H1 (cell line): Measurements from ENCODE around the gene NUB1. TPM values are rescaled to one million over a fixed set of nuclear protein-coding genes. Genes with fewer than 3 reads are reported as not detected.

Source experiments
- CTCF ChIA-PET: fragments of 300-600 bp; sonication (Branson Sonifier 250); formaldehyde crosslinking; loops from one replicate; lab custom pipeline; 2021; ENCODE audit not compliant: partially characterized antibody; lab: Charles Lee
- POLR2A ChIA-PET: fragments of 300-600 bp; sonication (Branson Sonifier 250); formaldehyde crosslinking; loops from one replicate; lab custom pipeline; 2021; ENCODE audit warnings: inconsistent platforms; ENCODE audit not compliant: partially characterized antibody; lab: Charles Lee
- DNase-seq, 2 experiments: peaks; one replicate each; pipeline versions ENCODE4 v3.0.0 to v3.0.0-alpha.2; 2010 to 2022; ENCODE audit warnings: low spot score in 2 of 2, low read depth in 1 of 2, mixed read lengths in 1 of 2
- FAIRE-seq: peaks from 2 replicates; lab custom pipeline; 2011; peaks lifted over from hg19 to GRCh38; lab: Jason Lieb, UNC
- H2AFZ ChIP-seq: 2 replicates; pipeline ENCODE4 v1.8.1; 2012; ENCODE audit warnings: low read length, inconsistent platforms
- H2AK5ac ChIP-seq: 2 replicates; pipeline ENCODE4 v1.6.1; 2013; ENCODE audit warnings: low read depth, low read length
- H2BK120ac ChIP-seq: replicated peaks from 2 replicates; pipeline ENCODE3; 2013; ENCODE audit warnings: low read depth, low read length, inconsistent platforms
- H2BK12ac ChIP-seq: 2 replicates; pipeline ENCODE4 v1.6.1; 2013; ENCODE audit warnings: low read depth, low read length
- H2BK15ac ChIP-seq: 2 replicates; pipeline ENCODE4 v1.6.1; 2013; ENCODE audit warnings: low read length
- H2BK20ac ChIP-seq: 2 replicates; pipeline ENCODE4 v1.6.1; 2013; ENCODE audit warnings: low read length
- H2BK5ac ChIP-seq: 2 replicates; pipeline ENCODE4 v1.6.1; 2013; ENCODE audit warnings: low read depth, low read length
- H3K14ac ChIP-seq: 2 replicates; pipeline ENCODE4 v1.6.1; 2013; ENCODE audit warnings: inconsistent platforms; ENCODE audit not compliant: insufficient read length
- H3K18ac ChIP-seq: 2 replicates; pipeline ENCODE4 v1.6.1; 2013; ENCODE audit warnings: low read length; ENCODE audit errors: extremely low read depth
- H3K23ac ChIP-seq: 2 replicates; pipeline ENCODE4 v1.6.1; 2013; ENCODE audit warnings: inconsistent platforms; ENCODE audit not compliant: insufficient read length
- H3K23me2 ChIP-seq: 2 replicates; pipeline ENCODE4 v1.6.1; 2013; ENCODE audit warnings: low read depth, low read length
- H3K27ac ChIP-seq: 2 replicates; pipeline ENCODE4 v1.6.1; 2011; ENCODE audit warnings: low read depth, low read length, inconsistent platforms
- H3K27me3 ChIP-seq, 4 experiments: replicated peaks in 1 of 4; 1 replicate in 1 of 4; 2 replicates in 3 of 4; pipeline versions ENCODE4 v1.6.1 to v1.8.1; 2011 to 2013; ENCODE audit warnings: low read length in 3 of 4, mild to moderate bottlenecking in 3 of 4, inconsistent platforms in 2 of 4, mixed read lengths in 2 of 4, moderate library complexity in 1 of 4; ENCODE audit not compliant: control insufficient read depth in 3 of 4, insufficient read depth in 3 of 4; ENCODE audit errors: extremely low read depth in 1 of 4
- H3K36me3 ChIP-seq, 4 experiments: 2 replicates each; pipeline versions ENCODE4 v1.6.1 to v1.8.1; 2011 to 2013; ENCODE audit warnings: mild to moderate bottlenecking in 4 of 4, low read length in 3 of 4, moderate library complexity in 2 of 4, control low read depth in 1 of 4, inconsistent platforms in 1 of 4; ENCODE audit not compliant: insufficient read depth in 4 of 4, control insufficient read depth in 2 of 4
- H3K4ac ChIP-seq: replicated peaks from 2 replicates; pipeline ENCODE3; 2013; ENCODE audit warnings: low read length, low read depth, mixed read lengths, inconsistent platforms; ENCODE audit not compliant: insufficient read length
- H3K4me1 ChIP-seq, 4 experiments: replicated peaks in 1 of 4; 1 replicate in 1 of 4; 2 replicates in 3 of 4; pipeline versions ENCODE4 v1.6.1 to v1.8.1; 2011 to 2013; ENCODE audit warnings: low read length in 3 of 4, inconsistent platforms in 2 of 4, mixed read lengths in 1 of 4; ENCODE audit not compliant: insufficient read depth in 4 of 4, control insufficient read depth in 3 of 4
- H3K4me2 ChIP-seq, 2 experiments: 2 replicates each; pipeline versions ENCODE4 v1.6.1 to v1.8.1; 2011 to 2013; ENCODE audit warnings: low read depth in 2 of 2, low read length in 2 of 2, control low read depth in 1 of 2, inconsistent platforms in 1 of 2, mild to moderate bottlenecking in 1 of 2; ENCODE audit not compliant: insufficient read depth in 1 of 2
- H3K4me3 ChIP-seq, 4 experiments: fragments of 200-600, 300-600 bp in 1 of 4; sonication (generic), shearing (Covaris generic), sonication (Bioruptor Twin) in 1 of 4; 2 replicates each; pipeline versions ENCODE4 v1.5.1 to v1.8.1; 2011 to 2016; ENCODE audit warnings: low read length in 4 of 4, low read depth in 3 of 4, control low read depth in 2 of 4, inconsistent platforms in 2 of 4, mild to moderate bottlenecking in 2 of 4, mixed read lengths in 1 of 4, moderate library complexity in 1 of 4; ENCODE audit not compliant: insufficient read depth in 2 of 4; ENCODE audit errors: extremely low read depth in 1 of 4
- H3K56ac ChIP-seq: replicated peaks from 2 replicates; pipeline ENCODE3; 2013; ENCODE audit warnings: low read depth, mild to moderate bottlenecking, mixed read lengths, low read length, inconsistent platforms; ENCODE audit not compliant: insufficient read length
- H3K79me1 ChIP-seq: 2 replicates; pipeline ENCODE4 v1.6.1; 2013; ENCODE audit warnings: low read depth, low read length, control low read depth
- H3K79me2 ChIP-seq, 2 experiments: 2 replicates each; pipeline versions ENCODE4 v1.6.1 to v1.8.1; 2012 to 2013; ENCODE audit warnings: low read length in 2 of 2, mild to moderate bottlenecking in 2 of 2, inconsistent platforms in 1 of 2; ENCODE audit not compliant: insufficient read depth in 2 of 2, control insufficient read depth in 1 of 2
- H3K9ac ChIP-seq, 4 experiments: replicated peaks in 1 of 4; 1 replicate in 1 of 4; 2 replicates in 3 of 4; pipeline versions ENCODE4 v1.6.1 to v1.8.1; 2011 to 2013; ENCODE audit warnings: low read depth in 3 of 4, low read length in 3 of 4, control low read depth in 2 of 4, mild to moderate bottlenecking in 2 of 4, moderate library complexity in 2 of 4, inconsistent platforms in 1 of 4; ENCODE audit errors: extremely low read depth in 1 of 4
- H3K9me3 ChIP-seq, 2 experiments: 2 replicates each; pipeline versions ENCODE4 v1.6.1 to v1.8.1; 2012 to 2013; ENCODE audit warnings: mild to moderate bottlenecking in 2 of 2, moderate library complexity in 2 of 2, control low read depth in 1 of 2, inconsistent platforms in 1 of 2, low read depth in 1 of 2, low read length in 1 of 2, mixed read lengths in 1 of 2; ENCODE audit not compliant: insufficient read depth in 2 of 2
- H4K20me1 ChIP-seq, 2 experiments: replicated peaks in 1 of 2; 2 replicates each; pipeline versions ENCODE3 to v1.8.1; 2011 to 2013; ENCODE audit warnings: inconsistent platforms in 2 of 2, low read length in 2 of 2, mild to moderate bottlenecking in 1 of 2; ENCODE audit not compliant: insufficient read depth in 2 of 2, control insufficient read depth in 1 of 2
- H4K5ac ChIP-seq: 2 replicates; pipeline ENCODE4 v1.6.1; 2013; ENCODE audit warnings: low read length, low read depth, mixed read lengths, inconsistent platforms; ENCODE audit not compliant: insufficient read length
- H4K8ac ChIP-seq: 2 replicates; pipeline ENCODE4 v1.8.0; 2013; ENCODE audit warnings: mild to moderate bottlenecking, moderate library complexity, low read length, inconsistent platforms; ENCODE audit not compliant: insufficient read depth; ENCODE audit errors: extremely low read depth
- H4K91ac ChIP-seq: replicated peaks from 2 replicates; pipeline ENCODE3; 2013; ENCODE audit warnings: low read length, mixed read lengths, inconsistent platforms; ENCODE audit not compliant: insufficient read length
- RNF2 ChIP-seq: fragments of 200-900, 300-1000 bp; sonication (generic); IDR thresholded peaks from 2 replicates; pipeline ENCODE4 v1.7.1; 2016; ENCODE audit warnings: borderline replicate concordance, low read depth, mild to moderate bottlenecking, antibody characterized with exemption, low read length; ENCODE audit not compliant: poor library complexity, severe bottlenecking; ENCODE audit errors: missing control alignments
- SIN3A ChIP-seq, 2 experiments: IDR thresholded peaks in 1 of 2; conservative IDR thresholded peaks in 1 of 2; 2 replicates each; pipeline ENCODE4 v1.6.1; 2011 to 2012; ENCODE audit warnings: low read length in 2 of 2, improper control_type of control experiment in 1 of 2, low read depth in 1 of 2, mild to moderate bottlenecking in 1 of 2
- TBP ChIP-seq: IDR thresholded peaks from 2 replicates; pipeline ENCODE4 v1.6.1; 2011; ENCODE audit warnings: low read depth, low read length, improper control_type of control experiment
- WGBS, 2 experiments: shearing (Covaris generic) in 1 of 2; methylation state at CpG; one replicate each; pipeline versions ENCODE4 v1.1.6 to v1.1.7; 2013 to 2015; ENCODE audit warnings: low lambda C conversion rate in 2 of 2, mixed read lengths in 2 of 2, inconsistent platforms in 1 of 2, low coverage in 1 of 2, missing lambda C conversion rate in 1 of 2; ENCODE audit not compliant: insufficient replicate concordance in 2 of 2, insufficient coverage in 1 of 2, insufficient read length in 1 of 2; ENCODE audit errors: extremely low coverage in 1 of 2, missing lambda C conversion rate in 1 of 2; 5-methylcytosine and 5-hydroxymethylcytosine counted together
- polyA plus RNA-seq, 7 experiments: library from polyadenylated mRNA; depleted of rRNA in 3 of 7; stranded (reverse) in 5 of 7; unstranded in 2 of 7; fragments of >200 nt in 5 of 7; fragments of 200-250 nt in 2 of 7; gene quantifications; 1 replicate in 5 of 7; 2 replicates in 1 of 7; 4 replicates in 1 of 7; pipeline versions ENCODE4 v1.2.1 to v1.2.3, GENCODE V29; 2011 to 2013; ENCODE audit warnings: missing spikeins in 2 of 7, mixed read lengths in 2 of 7
- total RNA-seq: library from RNA; stranded (reverse); fragmentation: NEBNext Ultra II Directional; extraction: Animal tissue kit (Norgen Biotek cat#: 25700); gene quantifications from 2 replicates; pipeline ENCODE4 v1.2.1, GENCODE V29; 2021

The NUB1 gene
- total and polyA plus RNA-seq, 2 of the 8 experiments (the other 6 are each of a cell fraction or from before 2014, with no cell fraction given): 22.1 to 43.5 TPM

DNA sequence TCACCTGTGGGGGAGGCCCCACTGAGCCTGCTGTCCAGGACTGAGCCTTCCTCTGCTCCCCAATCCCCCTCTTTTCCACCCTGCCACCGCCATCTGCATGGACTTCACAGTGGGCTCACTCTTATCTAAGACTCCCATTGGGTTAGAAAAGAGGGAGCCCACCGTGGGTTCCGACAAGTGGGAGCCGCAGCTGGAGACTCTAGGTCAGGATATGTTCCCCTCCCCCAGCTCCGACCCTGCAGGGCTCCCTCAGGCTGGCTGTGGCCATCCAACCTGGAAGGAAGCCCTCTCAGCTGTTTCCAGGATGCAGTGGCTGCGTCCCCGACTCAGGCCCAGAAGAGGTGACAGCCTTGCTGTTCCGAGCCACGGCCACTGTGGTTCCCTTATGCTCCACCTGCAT is 63.4 kb downstream of the NUB1 start:
- Histone ChIP-seq H3K4me2 (no peak overlapping the region), H2AFZ (no peak overlapping the region), H3K4me3 (no peak overlapping the region), H3K27me3 (peaks cover 0 to 12% (median 7%) of the 10 kb centered on the region in 4 experiments; a peak in 4 of 7 replicates), H3K14ac (no peak overlapping the region), H2BK15ac (no peak overlapping the region), H3K36me3 (no peaks in the 10 kb centered on the region; a peak in 1 of 8 replicates), H3K27ac (no peak overlapping the region), H3K9ac (no peak overlapping the region), H3K79me2 (no peaks in the 10 kb centered on the region), H4K91ac (peak overlapping the region; percentile 7), H2BK20ac (no peak overlapping the region), H2BK12ac (0 out of 2 replicates have a peak overlapping the region, but pooled peaks have one; percentile 27), H3K4ac (no peak overlapping the region), H4K5ac (no peak overlapping the region), H4K20me1 (peaks cover 0 to 2% of the 10 kb centered on the region in 2 experiments), H3K79me1 (no peaks in the 10 kb centered on the region; the same call in 1 of the 2 replicates), H2BK5ac (no peak overlapping the region), H3K56ac (no peak overlapping the region), H3K18ac (no peak overlapping the region), H2AK5ac (0 out of 2 replicates have a peak overlapping the region, but pooled peaks have one; percentile 24), H2BK120ac (no peak overlapping the region), H3K23ac (no peak overlapping the region), H3K4me1 (peaks cover 2 to 17% (median 11%) of the 10 kb centered on the region in 4 experiments), H4K8ac (no peak overlapping the region; the same call in 1 of the 2 replicates), H3K9me3 (no peaks in the 10 kb centered on the region), H3K23me2 (peaks cover 16% of the 10 kb centered on the region)
- CTCF ChIA-PET: interaction anchor here (0.6 to 2.7 kb wide), 2 partner anchors 18 to 43 kb away, joined by 3 to 15 read pairs; no protein-coding TSS in a partner anchor
- WGBS, 2 experiments: 90% methylated on average over 6 of the region's 9 CpGs; no CpG with 5 or more reads in 1 of the 2 experiments
- TF ChIP-seq RNF2: no peak
- TF ChIP-seq TBP: no peak
- TF ChIP-seq SIN3A (conservative IDR thresholded peaks at IDR 0.05 in 1 of 2, IDR thresholded peaks at IDR 0.05 in 1 of 2; ENCODE audit: low read depth in 1 of 2, low read length in 2 of 2): no peak
- DNase-seq: no peak
- no peak for FAIRE-seq
- POLR2A ChIA-PET: interaction anchor here (0.8 to 2.3 kb wide), 2 partner anchors 11 to 113 kb away, joined by 3 to 5 read pairs; no protein-coding TSS in a partner anchor
